SK-N-SH (cell line): Measurements from ENCODE around the gene UNC13B. TPM values are rescaled to one million over a fixed set of nuclear protein-coding genes. Genes with fewer than 3 reads are reported as not detected.

Experiments used
- CTCF ChIA-PET: fragments of 300-600, 350-600 bp; formaldehyde crosslinking; extraction: SDS; loops from one replicate; lab custom pipeline; 2021; lab: Yijun Ruan, JAX
- POLR2A ChIA-PET: fragments of 350-600 bp; sonication (Branson Sonifier 250); formaldehyde crosslinking; extraction: SDS; loops from one replicate; lab custom pipeline; 2020; ENCODE audit warnings: antibody characterized with exemption, inconsistent platforms; lab: Yijun Ruan, JAX
- DNase-seq: peaks from one replicate; pipeline ENCODE4 v3.0.0; 2012
- H2AFZ ChIP-seq: fragments of 200-600 bp; sonication (generic); 2 replicates; pipeline ENCODE4 v1.8.1; 2016; ENCODE audit warnings: antibody characterized with exemption, mild to moderate bottlenecking, low read depth
- H3F3A ChIP-seq: fragments of 200-600 bp; sonication (generic); replicated peaks from 2 replicates; pipeline ENCODE3; 2016; ENCODE audit warnings: antibody characterized with exemption, mild to moderate bottlenecking; ENCODE audit not compliant: insufficient read depth
- H3K27ac ChIP-seq, 2 experiments: fragments of 200-500 bp in 1 of 2; fragments of 200-600 bp in 1 of 2; sonication (Bioruptor generic) in 1 of 2; sonication (generic), shearing (Covaris generic) in 1 of 2; 2 replicates each; pipeline versions ENCODE4 v1.5.1 to v1.6.1; 2014 to 2016; ENCODE audit warnings: low read depth in 2 of 2, inconsistent platforms in 1 of 2, low read length in 1 of 2, mild to moderate bottlenecking in 1 of 2, mixed read lengths in 1 of 2
- H3K27me3 ChIP-seq: fragments of 200-600 bp; sonication (generic), shearing (Covaris generic); 2 replicates; pipeline ENCODE4 v1.6.1; 2016; ENCODE audit warnings: mixed run types; ENCODE audit not compliant: insufficient read depth
- H3K36me3 ChIP-seq, 2 experiments: fragments of 200-500 bp in 1 of 2; fragments of 200-600 bp in 1 of 2; sonication (Bioruptor generic) in 1 of 2; sonication (generic) in 1 of 2; replicated peaks in 1 of 2; 2 replicates each; pipeline versions ENCODE3 to v1.5.1; 2014 to 2016; ENCODE audit warnings: low read length in 1 of 2, mild to moderate bottlenecking in 1 of 2; ENCODE audit not compliant: insufficient read depth in 2 of 2, control insufficient read depth in 1 of 2
- H3K4me1 ChIP-seq, 2 experiments: fragments of 200-500 bp in 1 of 2; fragments of 200-600 bp in 1 of 2; sonication (Bioruptor generic) in 1 of 2; sonication (generic), shearing (Covaris generic) in 1 of 2; 2 replicates each; pipeline versions ENCODE4 v1.5.1 to v1.6.1; 2014 to 2016; ENCODE audit warnings: low read depth in 1 of 2, low read length in 1 of 2, mixed run types in 1 of 2; ENCODE audit not compliant: insufficient read depth in 2 of 2, control insufficient read depth in 1 of 2
- H3K4me2 ChIP-seq: fragments of 200-600 bp; sonication (generic), shearing (Covaris generic); 2 replicates; pipeline ENCODE4 v1.6.1; 2017; ENCODE audit warnings: mixed run types
- H3K4me3 ChIP-seq, 2 experiments: fragments of 200-500 bp in 1 of 2; fragments of 200-600 bp in 1 of 2; sonication (Bioruptor generic) in 1 of 2; sonication (generic), shearing (Covaris generic) in 1 of 2; 2 replicates each; pipeline versions ENCODE4 v1.5.1 to v1.8.1; 2014 to 2016; ENCODE audit warnings: low read depth in 2 of 2, inconsistent platforms in 1 of 2, low read length in 1 of 2, mild to moderate bottlenecking in 1 of 2, mixed read lengths in 1 of 2, moderate library complexity in 1 of 2
- H3K79me2 ChIP-seq: fragments of 200-600 bp; sonication (generic); 2 replicates; pipeline ENCODE4 v1.8.1; 2017; ENCODE audit warnings: mild to moderate bottlenecking; ENCODE audit not compliant: insufficient read depth
- H3K9ac ChIP-seq: fragments of 200-600 bp; sonication (generic); 2 replicates; pipeline ENCODE4 v1.6.1; 2017; ENCODE audit warnings: mixed run types
- H3K9me2 ChIP-seq: fragments of 200-600 bp; sonication (generic); 2 replicates; pipeline ENCODE4 v1.6.1; 2017; ENCODE audit warnings: mixed run types
- H3K9me3 ChIP-seq: fragments of 200-600 bp; sonication (generic); 2 replicates; pipeline ENCODE4 v1.6.1; 2017; ENCODE audit warnings: mixed run types, mild to moderate bottlenecking, moderate library complexity
- H4K20me1 ChIP-seq: fragments of 200-600 bp; sonication (generic); 2 replicates; pipeline ENCODE4 v1.6.1; 2017; ENCODE audit warnings: mild to moderate bottlenecking, mixed run types; ENCODE audit not compliant: insufficient read depth
- CHD2 ChIP-seq: fragments of 150-350 bp; IDR thresholded peaks from 2 replicates; pipeline ENCODE4 v1.6.1; 2018; ENCODE audit warnings: low read length; ENCODE audit not compliant: partially characterized antibody
- ELF1 ChIP-seq: IDR thresholded peaks from 2 replicates; pipeline ENCODE4 v1.4.0; 2012
- FOSL2 ChIP-seq: IDR thresholded peaks from 2 replicates; pipeline ENCODE4 v1.4.0; 2012; ENCODE audit warnings: low read depth, mild to moderate bottlenecking, moderate library complexity, borderline replicate concordance
- MXI1 ChIP-seq: IDR thresholded peaks from 2 replicates; pipeline ENCODE4 v1.6.1; 2012; ENCODE audit warnings: mild to moderate bottlenecking, low read depth, low read length, improper control_type of control experiment
- NRF1 ChIP-seq: IDR thresholded peaks from 2 replicates; pipeline ENCODE4 v1.6.1; 2012; ENCODE audit warnings: low read depth, mild to moderate bottlenecking, low read length
- PBX3 ChIP-seq: IDR thresholded peaks from 2 replicates; pipeline ENCODE4; 2012
- RAD21 ChIP-seq: IDR thresholded peaks from 2 replicates; pipeline ENCODE4 v1.6.1; 2012; ENCODE audit warnings: mild to moderate bottlenecking, low read length
- REST ChIP-seq: IDR thresholded peaks from 2 replicates; pipeline ENCODE4 v1.6.1; 2012; ENCODE audit warnings: mild to moderate bottlenecking, low read depth, low read length, moderate library complexity
- RXRA ChIP-seq: IDR thresholded peaks from 2 replicates; pipeline ENCODE4 v1.4.0; 2012; ENCODE audit warnings: low read depth, mild to moderate bottlenecking, borderline replicate concordance
- SIN3A ChIP-seq: IDR thresholded peaks from 2 replicates; pipeline ENCODE4 v1.6.1; 2012; ENCODE audit warnings: low read depth, mild to moderate bottlenecking, low read length, moderate library complexity, borderline replicate concordance
- USF2 ChIP-seq: fragments of 150-350 bp; IDR thresholded peaks from 2 replicates; pipeline ENCODE4 v1.6.1; 2017; ENCODE audit warnings: antibody characterized with exemption, low read length, low read depth, borderline replicate concordance
- ZBTB33 ChIP-seq: IDR thresholded peaks from 2 replicates; pipeline ENCODE4 v1.4.0; 2012; ENCODE audit warnings: low read depth, borderline replicate concordance
- WGBS: methylation state at CpG from one replicate; pipeline ENCODE4 v1.1.6; 2017; ENCODE audit warnings: low lambda C conversion rate; 5-methylcytosine and 5-hydroxymethylcytosine counted together
- polyA plus RNA-seq, 3 experiments: library from polyadenylated mRNA; depleted of rRNA; stranded (reverse); fragments of >200 nt; gene quantifications; 2 replicates each; pipeline ENCODE4 v1.2.3, GENCODE V29; 2012
- TF ChIP-seq, protein P1 (sequence below): IDR thresholded peaks from 2 replicates; pipeline ENCODE4 v1.4.0; 2012; ENCODE audit warnings: low read depth
- TF ChIP-seq, protein P2 (sequence below): fragments of 200-600 bp; sonication (generic); IDR thresholded peaks from 2 replicates; pipeline ENCODE4 v1.6.1; 2017; ENCODE audit warnings: antibody characterized with exemption, mild to moderate bottlenecking, moderate library complexity
- TF ChIP-seq, protein P3 (sequence below): IDR thresholded peaks from 2 replicates; pipeline ENCODE4 v1.4.0; 2012; ENCODE audit warnings: low read depth, borderline replicate concordance

UNC13B gene
- polyA plus RNA-seq, 1 of the 3 experiments (the other 2 are of a cell fraction), result 8.1 TPM

- TF ChIP-seq REST (no peak), MXI1 (no peak), CHD2 (no peak), PBX3 (no peak)
- TF ChIP-seq, protein P1, sequence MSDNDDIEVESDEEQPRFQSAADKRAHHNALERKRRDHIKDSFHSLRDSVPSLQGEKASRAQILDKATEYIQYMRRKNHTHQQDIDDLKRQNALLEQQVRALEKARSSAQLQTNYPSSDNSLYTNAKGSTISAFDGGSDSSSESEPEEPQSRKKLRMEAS, result no peak
- TF ChIP-seq, protein P2, sequence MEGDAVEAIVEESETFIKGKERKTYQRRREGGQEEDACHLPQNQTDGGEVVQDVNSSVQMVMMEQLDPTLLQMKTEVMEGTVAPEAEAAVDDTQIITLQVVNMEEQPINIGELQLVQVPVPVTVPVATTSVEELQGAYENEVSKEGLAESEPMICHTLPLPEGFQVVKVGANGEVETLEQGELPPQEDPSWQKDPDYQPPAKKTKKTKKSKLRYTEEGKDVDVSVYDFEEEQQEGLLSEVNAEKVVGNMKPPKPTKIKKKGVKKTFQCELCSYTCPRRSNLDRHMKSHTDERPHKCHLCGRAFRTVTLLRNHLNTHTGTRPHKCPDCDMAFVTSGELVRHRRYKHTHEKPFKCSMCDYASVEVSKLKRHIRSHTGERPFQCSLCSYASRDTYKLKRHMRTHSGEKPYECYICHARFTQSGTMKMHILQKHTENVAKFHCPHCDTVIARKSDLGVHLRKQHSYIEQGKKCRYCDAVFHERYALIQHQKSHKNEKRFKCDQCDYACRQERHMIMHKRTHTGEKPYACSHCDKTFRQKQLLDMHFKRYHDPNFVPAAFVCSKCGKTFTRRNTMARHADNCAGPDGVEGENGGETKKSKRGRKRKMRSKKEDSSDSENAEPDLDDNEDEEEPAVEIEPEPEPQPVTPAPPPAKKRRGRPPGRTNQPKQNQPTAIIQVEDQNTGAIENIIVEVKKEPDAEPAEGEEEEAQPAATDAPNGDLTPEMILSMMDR, result no peak
- TF ChIP-seq, protein P3, sequence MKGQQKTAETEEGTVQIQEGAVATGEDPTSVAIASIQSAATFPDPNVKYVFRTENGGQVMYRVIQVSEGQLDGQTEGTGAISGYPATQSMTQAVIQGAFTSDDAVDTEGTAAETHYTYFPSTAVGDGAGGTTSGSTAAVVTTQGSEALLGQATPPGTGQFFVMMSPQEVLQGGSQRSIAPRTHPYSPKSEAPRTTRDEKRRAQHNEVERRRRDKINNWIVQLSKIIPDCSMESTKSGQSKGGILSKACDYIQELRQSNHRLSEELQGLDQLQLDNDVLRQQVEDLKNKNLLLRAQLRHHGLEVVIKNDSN, result no peak
Observed at GRCh38 chr9:35190203-35190602, 28.4 kb downstream of the UNC13B start (continued).

DNA sequence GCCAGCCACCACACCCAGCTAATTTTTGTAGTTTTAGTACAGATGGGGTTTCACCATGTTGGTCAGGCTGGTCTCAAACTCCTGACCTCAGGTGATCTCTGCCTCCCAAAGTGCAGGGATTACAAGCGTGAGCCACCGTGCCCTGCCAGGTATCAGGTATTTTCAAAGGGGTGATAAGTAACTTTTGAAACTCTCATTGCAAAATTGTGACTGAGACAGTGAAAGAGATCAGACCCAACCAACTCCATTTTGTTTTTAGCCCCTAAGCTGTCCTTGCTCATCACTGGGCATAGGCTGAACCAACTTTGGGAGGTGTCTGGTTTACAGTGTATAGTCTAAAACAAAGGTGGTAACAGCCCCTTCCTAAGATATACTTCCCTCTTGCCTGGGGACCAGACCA is 29.3 kb downstream of the UNC13B start:
- H3K4me2 ChIP-seq, result no peak overlapping the region
- H3K27me3 ChIP-seq, result no peaks in the 10 kb centered on the region
- H3K36me3 ChIP-seq, result no peaks in the 10 kb centered on the region
- no peaks in the 10 kb centered on the region for H3K9me2 ChIP-seq
- ChIA-PET CTCF (no interaction called here), POLR2A (no interaction called here)
- H3K4me1 ChIP-seq, result no peaks in the 10 kb centered on the region
- H3F3A ChIP-seq, result no peaks in the 10 kb centered on the region
- H2AFZ ChIP-seq, result no peak overlapping the region
- no peak overlapping the region for H3K4me3 ChIP-seq
- H3K79me2 ChIP-seq, result no peaks in the 10 kb centered on the region
- 89% methylated on average over 2 of the region's 2 CpGs for WGBS
- H4K20me1 ChIP-seq, result no peaks in the 10 kb centered on the region
- H3K9ac ChIP-seq, result no peak overlapping the region
- no peak for DNase-seq
- no peak overlapping the region for H3K27ac ChIP-seq
- no peaks in the 10 kb centered on the region for H3K9me3 ChIP-seq
- no peak for TF ChIP-seq RAD21
- TF ChIP-seq NRF1, result no peak
- TF ChIP-seq RXRA, result no peak
- no peak for TF ChIP-seq CHD2
- TF ChIP-seq, protein P2, result no peak
- TF ChIP-seq ELF1, result no peak
- TF ChIP-seq FOSL2, result no peak
- TF ChIP-seq, protein P3, result no peak
- no peak for TF ChIP-seq SIN3A
- no peak for TF ChIP-seq USF2
- TF ChIP-seq MXI1, result no peak
- no peak for TF ChIP-seq ZBTB33
